H1 (cell line): ENCODE measurements around the gene PCSK4. TPM values are rescaled to one million over a fixed set of nuclear protein-coding genes. Genes with fewer than 3 reads are reported as not detected.
"Not testable (repeated sequence)": the region's sequence is repeated elsewhere in the genome, so short reads cannot be mapped to it uniquely, and the experiment has no call there.

Experiments
- CTCF ChIA-PET: fragments of 300-600 bp; sonication (Branson Sonifier 250); formaldehyde crosslinking; loops from one replicate; lab custom pipeline; 2021; ENCODE audit not compliant: partially characterized antibody; lab: Charles Lee
- POLR2A ChIA-PET: fragments of 300-600 bp; sonication (Branson Sonifier 250); formaldehyde crosslinking; loops from one replicate; lab custom pipeline; 2021; ENCODE audit warnings: inconsistent platforms; ENCODE audit not compliant: partially characterized antibody; lab: Charles Lee
- DNase-seq, 2 experiments: peaks; one replicate each; pipeline versions ENCODE4 v3.0.0 to v3.0.0-alpha.2; 2010 to 2022; ENCODE audit warnings: low spot score in 2 of 2, low read depth in 1 of 2, mixed read lengths in 1 of 2
- FAIRE-seq: peaks from 2 replicates; lab custom pipeline; 2011; peaks lifted over from hg19 to GRCh38; lab: Jason Lieb, UNC
- H2AFZ ChIP-seq: 2 replicates; pipeline ENCODE4 v1.8.1; 2012; ENCODE audit warnings: low read length, inconsistent platforms
- H2AK5ac ChIP-seq: 2 replicates; pipeline ENCODE4 v1.6.1; 2013; ENCODE audit warnings: low read depth, low read length
- H2BK120ac ChIP-seq: replicated peaks from 2 replicates; pipeline ENCODE3; 2013; ENCODE audit warnings: low read depth, low read length, inconsistent platforms
- H2BK12ac ChIP-seq: 2 replicates; pipeline ENCODE4 v1.6.1; 2013; ENCODE audit warnings: low read depth, low read length
- H2BK15ac ChIP-seq: 2 replicates; pipeline ENCODE4 v1.6.1; 2013; ENCODE audit warnings: low read length
- H2BK20ac ChIP-seq: 2 replicates; pipeline ENCODE4 v1.6.1; 2013; ENCODE audit warnings: low read length
- H2BK5ac ChIP-seq: 2 replicates; pipeline ENCODE4 v1.6.1; 2013; ENCODE audit warnings: low read depth, low read length
- H3K14ac ChIP-seq: 2 replicates; pipeline ENCODE4 v1.6.1; 2013; ENCODE audit warnings: inconsistent platforms; ENCODE audit not compliant: insufficient read length
- H3K18ac ChIP-seq: 2 replicates; pipeline ENCODE4 v1.6.1; 2013; ENCODE audit warnings: low read length; ENCODE audit errors: extremely low read depth
- H3K23ac ChIP-seq: 2 replicates; pipeline ENCODE4 v1.6.1; 2013; ENCODE audit warnings: inconsistent platforms; ENCODE audit not compliant: insufficient read length
- H3K23me2 ChIP-seq: 2 replicates; pipeline ENCODE4 v1.6.1; 2013; ENCODE audit warnings: low read depth, low read length
- H3K27ac ChIP-seq: 2 replicates; pipeline ENCODE4 v1.6.1; 2011; ENCODE audit warnings: low read depth, low read length, inconsistent platforms
- H3K27me3 ChIP-seq, 4 experiments: replicated peaks in 1 of 4; 1 replicate in 1 of 4; 2 replicates in 3 of 4; pipeline versions ENCODE4 v1.6.1 to v1.8.1; 2011 to 2013; ENCODE audit warnings: low read length in 3 of 4, mild to moderate bottlenecking in 3 of 4, inconsistent platforms in 2 of 4, mixed read lengths in 2 of 4, moderate library complexity in 1 of 4; ENCODE audit not compliant: control insufficient read depth in 3 of 4, insufficient read depth in 3 of 4; ENCODE audit errors: extremely low read depth in 1 of 4
- H3K36me3 ChIP-seq, 4 experiments: 2 replicates each; pipeline versions ENCODE4 v1.6.1 to v1.8.1; 2011 to 2013; ENCODE audit warnings: mild to moderate bottlenecking in 4 of 4, low read length in 3 of 4, moderate library complexity in 2 of 4, control low read depth in 1 of 4, inconsistent platforms in 1 of 4; ENCODE audit not compliant: insufficient read depth in 4 of 4, control insufficient read depth in 2 of 4
- H3K4ac ChIP-seq: replicated peaks from 2 replicates; pipeline ENCODE3; 2013; ENCODE audit warnings: low read length, low read depth, mixed read lengths, inconsistent platforms; ENCODE audit not compliant: insufficient read length
- H3K4me1 ChIP-seq, 4 experiments: replicated peaks in 1 of 4; 1 replicate in 1 of 4; 2 replicates in 3 of 4; pipeline versions ENCODE4 v1.6.1 to v1.8.1; 2011 to 2013; ENCODE audit warnings: low read length in 3 of 4, inconsistent platforms in 2 of 4, mixed read lengths in 1 of 4; ENCODE audit not compliant: insufficient read depth in 4 of 4, control insufficient read depth in 3 of 4
- H3K4me2 ChIP-seq, 2 experiments: 2 replicates each; pipeline versions ENCODE4 v1.6.1 to v1.8.1; 2011 to 2013; ENCODE audit warnings: low read depth in 2 of 2, low read length in 2 of 2, control low read depth in 1 of 2, inconsistent platforms in 1 of 2, mild to moderate bottlenecking in 1 of 2; ENCODE audit not compliant: insufficient read depth in 1 of 2
- H3K4me3 ChIP-seq, 4 experiments: fragments of 200-600, 300-600 bp in 1 of 4; sonication (generic), shearing (Covaris generic), sonication (Bioruptor Twin) in 1 of 4; 2 replicates each; pipeline versions ENCODE4 v1.5.1 to v1.8.1; 2011 to 2016; ENCODE audit warnings: low read length in 4 of 4, low read depth in 3 of 4, control low read depth in 2 of 4, inconsistent platforms in 2 of 4, mild to moderate bottlenecking in 2 of 4, mixed read lengths in 1 of 4, moderate library complexity in 1 of 4; ENCODE audit not compliant: insufficient read depth in 2 of 4; ENCODE audit errors: extremely low read depth in 1 of 4
- H3K56ac ChIP-seq: replicated peaks from 2 replicates; pipeline ENCODE3; 2013; ENCODE audit warnings: low read depth, mild to moderate bottlenecking, mixed read lengths, low read length, inconsistent platforms; ENCODE audit not compliant: insufficient read length
- H3K79me1 ChIP-seq: 2 replicates; pipeline ENCODE4 v1.6.1; 2013; ENCODE audit warnings: low read depth, low read length, control low read depth
- H3K79me2 ChIP-seq, 2 experiments: 2 replicates each; pipeline versions ENCODE4 v1.6.1 to v1.8.1; 2012 to 2013; ENCODE audit warnings: low read length in 2 of 2, mild to moderate bottlenecking in 2 of 2, inconsistent platforms in 1 of 2; ENCODE audit not compliant: insufficient read depth in 2 of 2, control insufficient read depth in 1 of 2
- H3K9ac ChIP-seq, 4 experiments: replicated peaks in 1 of 4; 1 replicate in 1 of 4; 2 replicates in 3 of 4; pipeline versions ENCODE4 v1.6.1 to v1.8.1; 2011 to 2013; ENCODE audit warnings: low read depth in 3 of 4, low read length in 3 of 4, control low read depth in 2 of 4, mild to moderate bottlenecking in 2 of 4, moderate library complexity in 2 of 4, inconsistent platforms in 1 of 4; ENCODE audit errors: extremely low read depth in 1 of 4
- H3K9me3 ChIP-seq, 2 experiments: 2 replicates each; pipeline versions ENCODE4 v1.6.1 to v1.8.1; 2012 to 2013; ENCODE audit warnings: mild to moderate bottlenecking in 2 of 2, moderate library complexity in 2 of 2, control low read depth in 1 of 2, inconsistent platforms in 1 of 2, low read depth in 1 of 2, low read length in 1 of 2, mixed read lengths in 1 of 2; ENCODE audit not compliant: insufficient read depth in 2 of 2
- H4K20me1 ChIP-seq, 2 experiments: replicated peaks in 1 of 2; 2 replicates each; pipeline versions ENCODE3 to v1.8.1; 2011 to 2013; ENCODE audit warnings: inconsistent platforms in 2 of 2, low read length in 2 of 2, mild to moderate bottlenecking in 1 of 2; ENCODE audit not compliant: insufficient read depth in 2 of 2, control insufficient read depth in 1 of 2
- H4K5ac ChIP-seq: 2 replicates; pipeline ENCODE4 v1.6.1; 2013; ENCODE audit warnings: low read length, low read depth, mixed read lengths, inconsistent platforms; ENCODE audit not compliant: insufficient read length
- H4K8ac ChIP-seq: 2 replicates; pipeline ENCODE4 v1.8.0; 2013; ENCODE audit warnings: mild to moderate bottlenecking, moderate library complexity, low read length, inconsistent platforms; ENCODE audit not compliant: insufficient read depth; ENCODE audit errors: extremely low read depth
- H4K91ac ChIP-seq: replicated peaks from 2 replicates; pipeline ENCODE3; 2013; ENCODE audit warnings: low read length, mixed read lengths, inconsistent platforms; ENCODE audit not compliant: insufficient read length
- WGBS, 2 experiments: shearing (Covaris generic) in 1 of 2; methylation state at CpG; one replicate each; pipeline versions ENCODE4 v1.1.6 to v1.1.7; 2013 to 2015; ENCODE audit warnings: low lambda C conversion rate in 2 of 2, mixed read lengths in 2 of 2, inconsistent platforms in 1 of 2, low coverage in 1 of 2, missing lambda C conversion rate in 1 of 2; ENCODE audit not compliant: insufficient replicate concordance in 2 of 2, insufficient coverage in 1 of 2, insufficient read length in 1 of 2; ENCODE audit errors: extremely low coverage in 1 of 2, missing lambda C conversion rate in 1 of 2; 5-methylcytosine and 5-hydroxymethylcytosine counted together
- polyA plus RNA-seq, 7 experiments: library from polyadenylated mRNA; depleted of rRNA in 3 of 7; stranded (reverse) in 5 of 7; unstranded in 2 of 7; fragments of >200 nt in 5 of 7; fragments of 200-250 nt in 2 of 7; gene quantifications; 1 replicate in 5 of 7; 2 replicates in 1 of 7; 4 replicates in 1 of 7; pipeline versions ENCODE4 v1.2.1 to v1.2.3, GENCODE V29; 2011 to 2013; ENCODE audit warnings: missing spikeins in 2 of 7, mixed read lengths in 2 of 7
- total RNA-seq: library from RNA; stranded (reverse); fragmentation: NEBNext Ultra II Directional; extraction: Animal tissue kit (Norgen Biotek cat#: 25700); gene quantifications from 2 replicates; pipeline ENCODE4 v1.2.1, GENCODE V29; 2021

PCSK4 gene
- total and polyA plus RNA-seq, 2 of the 8 experiments (the other 6 are each of a cell fraction or from before 2014, with no cell fraction given): 9.8 to 10.7 TPM

DNA sequence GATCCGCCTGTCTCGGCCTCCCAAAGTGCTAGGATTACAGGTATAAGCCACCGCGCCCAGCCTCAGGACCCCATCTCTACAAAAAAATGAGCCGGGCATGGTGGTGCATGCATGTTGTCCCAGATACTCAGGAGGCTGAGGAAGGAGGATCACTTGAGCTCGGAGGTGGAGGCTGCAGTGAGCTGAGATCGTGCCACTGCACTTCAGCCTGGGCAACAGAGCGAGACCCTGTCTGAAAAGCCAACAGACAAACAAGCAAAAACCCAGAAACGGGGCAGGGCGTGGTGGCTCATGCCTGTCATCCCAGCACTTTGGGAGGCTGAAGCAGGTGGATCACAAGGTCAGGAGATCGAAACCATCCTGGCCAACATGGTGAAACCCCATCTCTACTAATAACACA lies 40.7 kb upstream of the PCSK4 start:
- H4K20me1 ChIP-seq, H3K23me2 ChIP-seq, H3K36me3 ChIP-seq, H2BK5ac ChIP-seq, H3K79me2 ChIP-seq, DNase-seq, H3K79me1 ChIP-seq, H3K9me3 ChIP-seq, H3K18ac ChIP-seq, H3K4me3 ChIP-seq, H2AK5ac ChIP-seq, FAIRE-seq, H4K91ac ChIP-seq, H2BK120ac ChIP-seq, H3K27me3 ChIP-seq, H3K56ac ChIP-seq, H2AFZ ChIP-seq, H2BK20ac ChIP-seq, H3K4me1 ChIP-seq, H3K14ac ChIP-seq, H3K27ac ChIP-seq, H4K8ac ChIP-seq, H3K9ac ChIP-seq, H3K4ac ChIP-seq, H3K4me2 ChIP-seq, H2BK12ac ChIP-seq, H3K23ac ChIP-seq, H4K5ac ChIP-seq, H2BK15ac ChIP-seq, CTCF ChIA-PET: not testable (repeated sequence)
- POLR2A ChIA-PET: interaction anchor here (1.1 kb wide), 1 partner anchor 11 kb away, joined by 3 read pairs; no protein-coding TSS in a partner anchor
- 90% methylated on average over 11 of the region's 11 CpGs; no CpG with 5 or more reads in 1 of the 2 experiments for WGBS, 2 experiments
